ENCODE data around the gene AOAH. TPM values are rescaled to one million over a fixed set of nuclear protein-coding genes. Genes with fewer than 3 reads are reported as not detected.

AOAH gene
- total and polyA plus RNA-seq, 9 of the 15 experiments (the other 6 are each of a cell fraction or from before 2014, with no cell fraction given): not detected

DNA sequence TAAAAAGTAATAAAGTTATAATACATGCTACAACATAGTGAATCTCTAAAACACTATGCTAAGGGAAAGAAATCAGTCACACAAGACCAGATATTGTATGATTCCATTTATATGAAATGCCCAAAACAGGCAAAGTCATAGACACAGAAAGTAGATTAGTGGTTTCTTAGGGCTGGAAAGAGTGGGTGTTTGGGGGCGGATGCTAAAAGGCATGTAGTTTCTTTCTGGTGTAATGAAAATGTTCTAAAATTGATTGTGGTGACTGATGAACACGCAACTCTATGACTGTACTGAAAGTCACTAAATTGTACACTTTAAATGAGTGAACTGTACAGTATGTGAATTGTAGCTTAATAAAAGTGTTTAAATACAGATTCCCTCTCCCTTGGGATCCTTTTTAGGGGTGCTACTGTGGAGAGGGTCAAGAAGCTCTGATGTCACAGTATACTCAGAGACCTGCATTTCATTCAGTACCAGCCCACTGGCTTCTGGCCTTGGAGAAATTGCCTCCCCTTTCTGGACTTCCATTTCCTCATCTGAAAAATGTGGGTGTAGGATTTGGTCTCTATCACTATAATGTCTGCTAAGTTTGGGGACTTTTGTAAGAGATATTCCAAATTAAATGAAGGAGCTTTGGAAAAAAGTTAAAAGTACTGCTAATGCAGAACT, 46.4 kb downstream of the AOAH start:
- intact Hi-C loops (cut with micrococcal nuclease): no loop called here
- Histone ChIP-seq H3K4me2 (ENCODE audit: insufficient read depth, low read length) (no peak overlapping the region), H4K20me1 (replicated peaks; ENCODE audit: control insufficient read depth, insufficient read depth, low read length) (no peaks in the 10 kb centered on the region), H3K79me2 (ENCODE audit: control insufficient read depth, insufficient read depth, low read length) (no peaks in the 10 kb centered on the region), H3K4me3 (no peak overlapping the region), H2AFZ (ENCODE audit: low read depth, low read length) (no peak overlapping the region), H3K9me1 (ENCODE audit: control insufficient read depth, insufficient read depth, low read length) (no peaks in the 10 kb centered on the region), H3K36me3 (ENCODE audit: control insufficient read depth, insufficient read depth, low read length) (no peaks in the 10 kb centered on the region), H3K9me3 (replicated peaks; ENCODE audit: control insufficient read depth, insufficient read depth, low read depth, low read length) (no peaks in the 10 kb centered on the region), H3K27ac (ENCODE audit: extremely low read depth, low read depth, low read length) (no peak overlapping the region), H3K27me3 (ENCODE audit: control insufficient read depth in 2 of 2, insufficient read depth in 2 of 2, low read length in 2 of 2) (peaks cover 3% of the 10 kb centered on the region in 2 experiments; a peak in 4 of 5 replicates), H3K9ac (ENCODE audit: insufficient read depth in 1 of 2, low read depth in 2 of 2, low read length in 2 of 2) (no peak overlapping the region), H3K4me1 (replicated peaks in 1 of 2; ENCODE audit: control insufficient read depth in 2 of 2, insufficient read depth in 2 of 2, low read length in 2 of 2) (no peaks in the 10 kb centered on the region)
- BruUV-seq (replicated peaks): no TSS peak
- TF ChIP-seq ZNF165 (CRISPR knock-in tag; IDR thresholded peaks at IDR 0.05; ENCODE audit: borderline replicate concordance) (no peak), TGIF2 (CRISPR knock-in tag; IDR thresholded peaks at IDR 0.05) (no peak), RAD51 (IDR thresholded peaks at IDR 0.05; ENCODE audit: borderline replicate concordance, low read depth) (no peak), ZNF695 (CRISPR knock-in tag; IDR thresholded peaks at IDR 0.05) (no peak), ZNF507 (tag; conservative IDR thresholded peaks at IDR 0.05) (no peak), ZNF146 (CRISPR knock-in tag; IDR thresholded peaks at IDR 0.05; ENCODE audit: unreplicated experiment) (no peak), MBD2 (IDR thresholded peaks at IDR 0.05; ENCODE audit: borderline replicate concordance, low read depth) (no peak), PPARD (CRISPR knock-in tag; IDR thresholded peaks at IDR 0.05) (no peak), ZFP30 (CRISPR knock-in tag; IDR thresholded peaks at IDR 0.05; ENCODE audit: borderline replicate concordance) (no peak), RFX7 (CRISPR knock-in tag; IDR thresholded peaks at IDR 0.05) (no peak)
- TF ChIP-seq, protein P1, sequence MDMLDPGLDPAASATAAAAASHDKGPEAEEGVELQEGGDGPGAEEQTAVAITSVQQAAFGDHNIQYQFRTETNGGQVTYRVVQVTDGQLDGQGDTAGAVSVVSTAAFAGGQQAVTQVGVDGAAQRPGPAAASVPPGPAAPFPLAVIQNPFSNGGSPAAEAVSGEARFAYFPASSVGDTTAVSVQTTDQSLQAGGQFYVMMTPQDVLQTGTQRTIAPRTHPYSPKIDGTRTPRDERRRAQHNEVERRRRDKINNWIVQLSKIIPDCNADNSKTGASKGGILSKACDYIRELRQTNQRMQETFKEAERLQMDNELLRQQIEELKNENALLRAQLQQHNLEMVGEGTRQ (CRISPR knock-in tag; IDR thresholded peaks at IDR 0.05): no peak
- TF ChIP-seq, protein P2, sequence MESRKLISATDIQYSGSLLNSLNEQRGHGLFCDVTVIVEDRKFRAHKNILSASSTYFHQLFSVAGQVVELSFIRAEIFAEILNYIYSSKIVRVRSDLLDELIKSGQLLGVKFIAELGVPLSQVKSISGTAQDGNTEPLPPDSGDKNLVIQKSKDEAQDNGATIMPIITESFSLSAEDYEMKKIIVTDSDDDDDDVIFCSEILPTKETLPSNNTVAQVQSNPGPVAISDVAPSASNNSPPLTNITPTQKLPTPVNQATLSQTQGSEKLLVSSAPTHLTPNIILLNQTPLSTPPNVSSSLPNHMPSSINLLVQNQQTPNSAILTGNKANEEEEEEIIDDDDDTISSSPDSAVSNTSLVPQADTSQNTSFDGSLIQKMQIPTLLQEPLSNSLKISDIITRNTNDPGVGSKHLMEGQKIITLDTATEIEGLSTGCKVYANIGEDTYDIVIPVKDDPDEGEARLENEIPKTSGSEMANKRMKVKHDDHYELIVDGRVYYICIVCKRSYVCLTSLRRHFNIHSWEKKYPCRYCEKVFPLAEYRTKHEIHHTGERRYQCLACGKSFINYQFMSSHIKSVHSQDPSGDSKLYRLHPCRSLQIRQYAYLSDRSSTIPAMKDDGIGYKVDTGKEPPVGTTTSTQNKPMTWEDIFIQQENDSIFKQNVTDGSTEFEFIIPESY (CRISPR knock-in tag; IDR thresholded peaks at IDR 0.05): no peak
- ChIA-PET POLR2A (no interaction called here), CTCF (ENCODE audit: low intra/inter-chr PET ratio) (no interaction called here)
- ATAC-seq (no peak), DNase-seq (ENCODE audit: extremely low read depth in 1 of 4, low spot score in 3 of 4) (no peak), FAIRE-seq (no peak)
- 0% methylated on average over 2 of the region's 2 CpGs for WGBS (ENCODE audit: insufficient coverage, low coverage, missing lambda C conversion rate)
- in situ Hi-C loops (cut with MboI): loop anchor here (10.0 kb wide), 1 partner anchor 383 kb away; no protein-coding TSS in a partner anchor
